OCI-LY1 (cell line): ENCODE measurements around the gene DDX42.

Experiments
- H2AFZ ChIP-seq: fragments of 200-600 bp; sonication (generic), shearing (Covaris generic); 2 replicates; pipeline ENCODE4 v1.6.0; 2014; ENCODE audit warnings: antibody characterized with exemption, mild to moderate bottlenecking, low read length
- H3F3A ChIP-seq: fragments of 200-600 bp; sonication (generic), shearing (Covaris generic); 2 replicates; pipeline ENCODE4 v1.6.0; 2014; ENCODE audit warnings: mild to moderate bottlenecking, antibody characterized with exemption, low read length, moderate library complexity; ENCODE audit not compliant: insufficient read depth
- H3K27ac ChIP-seq: fragments of 200-600 bp; sonication (generic); 2 replicates; pipeline ENCODE4 v1.5.1; 2014; ENCODE audit warnings: low read length, mixed run types, mild to moderate bottlenecking, low read depth; ENCODE audit not compliant: poor library complexity, severe bottlenecking
- H3K27me3 ChIP-seq: fragments of 200-600 bp; sonication (generic); 2 replicates; pipeline ENCODE4 v1.6.0; 2014; ENCODE audit warnings: antibody characterized with exemption, mild to moderate bottlenecking, low read length, moderate library complexity; ENCODE audit not compliant: insufficient read depth
- H3K36me3 ChIP-seq: fragments of 200-600 bp; sonication (generic); 2 replicates; pipeline ENCODE4 v1.6.1; 2014; ENCODE audit warnings: mild to moderate bottlenecking, antibody characterized with exemption, low read length, moderate library complexity, mixed read lengths; ENCODE audit not compliant: insufficient read depth
- H3K4me1 ChIP-seq: fragments of 200-600 bp; sonication (generic); 2 replicates; pipeline ENCODE4 v1.5.1; 2014; ENCODE audit warnings: mild to moderate bottlenecking, low read length, moderate library complexity; ENCODE audit not compliant: insufficient read depth, severe bottlenecking
- H3K4me2 ChIP-seq: fragments of 200-600 bp; sonication (generic), shearing (Covaris generic); 2 replicates; pipeline ENCODE4 v1.6.1; 2014; ENCODE audit warnings: low read length
- H3K4me3 ChIP-seq: fragments of 200-600 bp; sonication (generic); 2 replicates; pipeline ENCODE4 v1.5.1; 2014; ENCODE audit warnings: low read length, low read depth, mild to moderate bottlenecking, mixed read lengths; ENCODE audit not compliant: poor library complexity, severe bottlenecking
- H3K79me2 ChIP-seq: fragments of 200-600 bp; shearing (Covaris generic); 2 replicates; pipeline ENCODE4 v1.6.1; 2016; ENCODE audit warnings: mixed run types, low read length, mixed read lengths; ENCODE audit not compliant: insufficient read depth
- H3K9ac ChIP-seq: fragments of 200-600 bp; sonication (generic), shearing (Covaris generic); 2 replicates; pipeline ENCODE4 v1.6.1; 2014; ENCODE audit warnings: mild to moderate bottlenecking, low read length, mixed read lengths
- H3K9me2 ChIP-seq: fragments of 200-600 bp; sonication (generic), shearing (Covaris generic); 2 replicates; pipeline ENCODE4 v1.6.1; 2014; ENCODE audit warnings: low read depth, mild to moderate bottlenecking, low read length, mixed read lengths
- H3K9me3 ChIP-seq: fragments of 200-600 bp; shearing (Covaris generic); 2 replicates; pipeline ENCODE4 v1.6.1; 2014; ENCODE audit warnings: low read length, mixed read lengths
- H4K20me1 ChIP-seq: fragments of 200-600 bp; sonication (generic), shearing (Covaris generic); 2 replicates; pipeline ENCODE4 v1.6.0; 2016; ENCODE audit warnings: mild to moderate bottlenecking, low read length; ENCODE audit not compliant: insufficient read depth
- EZH2 ChIP-seq: fragments of 200-600 bp; sonication (generic), shearing (Covaris generic); IDR thresholded peaks from 2 replicates; pipeline ENCODE4 v1.8.0; 2017; ENCODE audit warnings: borderline replicate concordance, mixed run types, mild to moderate bottlenecking, antibody characterized with exemption, low read length, moderate library complexity, mixed read lengths
- TF ChIP-seq, protein P1 (sequence below): fragments of 200-600 bp; sonication (generic), shearing (Covaris generic); IDR thresholded peaks from 2 replicates; pipeline ENCODE4 v1.5.1; 2017; ENCODE audit warnings: mild to moderate bottlenecking, antibody characterized with exemption, low read length, moderate library complexity, mixed read lengths

Gene DDX42

DNA sequence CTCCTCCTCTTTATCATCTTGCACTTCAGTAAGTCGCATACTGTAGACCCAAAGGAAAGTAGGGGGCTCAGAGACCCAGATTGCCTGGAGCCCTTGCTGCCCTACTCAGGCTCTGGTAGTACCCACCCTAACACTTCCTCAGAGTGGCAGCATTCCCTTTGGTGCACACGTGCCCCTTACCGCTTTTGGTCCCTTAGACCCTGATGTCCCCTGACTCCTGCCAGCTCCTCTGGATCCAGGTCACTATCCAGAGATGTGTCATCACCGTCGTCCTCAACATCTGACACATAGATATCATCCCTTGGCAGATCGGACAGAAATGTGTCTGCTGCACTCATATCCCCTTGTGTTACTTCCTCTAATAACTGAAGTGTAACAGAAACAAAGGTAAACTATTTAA is 47.8 kb downstream of the DDX42 start:
- no peak for TF ChIP-seq EZH2
- TF ChIP-seq, protein P1, sequence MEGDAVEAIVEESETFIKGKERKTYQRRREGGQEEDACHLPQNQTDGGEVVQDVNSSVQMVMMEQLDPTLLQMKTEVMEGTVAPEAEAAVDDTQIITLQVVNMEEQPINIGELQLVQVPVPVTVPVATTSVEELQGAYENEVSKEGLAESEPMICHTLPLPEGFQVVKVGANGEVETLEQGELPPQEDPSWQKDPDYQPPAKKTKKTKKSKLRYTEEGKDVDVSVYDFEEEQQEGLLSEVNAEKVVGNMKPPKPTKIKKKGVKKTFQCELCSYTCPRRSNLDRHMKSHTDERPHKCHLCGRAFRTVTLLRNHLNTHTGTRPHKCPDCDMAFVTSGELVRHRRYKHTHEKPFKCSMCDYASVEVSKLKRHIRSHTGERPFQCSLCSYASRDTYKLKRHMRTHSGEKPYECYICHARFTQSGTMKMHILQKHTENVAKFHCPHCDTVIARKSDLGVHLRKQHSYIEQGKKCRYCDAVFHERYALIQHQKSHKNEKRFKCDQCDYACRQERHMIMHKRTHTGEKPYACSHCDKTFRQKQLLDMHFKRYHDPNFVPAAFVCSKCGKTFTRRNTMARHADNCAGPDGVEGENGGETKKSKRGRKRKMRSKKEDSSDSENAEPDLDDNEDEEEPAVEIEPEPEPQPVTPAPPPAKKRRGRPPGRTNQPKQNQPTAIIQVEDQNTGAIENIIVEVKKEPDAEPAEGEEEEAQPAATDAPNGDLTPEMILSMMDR, result no peak
- Histone ChIP-seq H2AFZ (no peak overlapping the region), H3F3A (no peaks in the 10 kb centered on the region; the same call in 1 of the 2 replicates), H3K79me2 (peaks cover 8% of the 10 kb centered on the region; the same call in 1 of the 2 replicates), H4K20me1 (no peaks in the 10 kb centered on the region), H3K27ac (no peak overlapping the region), H3K9me2 (no peaks in the 10 kb centered on the region), H3K4me2 (no peak overlapping the region), H3K4me1 (peaks cover 15% of the 10 kb centered on the region), H3K27me3 (no peaks in the 10 kb centered on the region), H3K9ac (no peak overlapping the region), H3K9me3 (no peaks in the 10 kb centered on the region), H3K4me3 (no peak overlapping the region), H3K36me3 (peaks cover 91% of the 10 kb centered on the region)

DNA sequence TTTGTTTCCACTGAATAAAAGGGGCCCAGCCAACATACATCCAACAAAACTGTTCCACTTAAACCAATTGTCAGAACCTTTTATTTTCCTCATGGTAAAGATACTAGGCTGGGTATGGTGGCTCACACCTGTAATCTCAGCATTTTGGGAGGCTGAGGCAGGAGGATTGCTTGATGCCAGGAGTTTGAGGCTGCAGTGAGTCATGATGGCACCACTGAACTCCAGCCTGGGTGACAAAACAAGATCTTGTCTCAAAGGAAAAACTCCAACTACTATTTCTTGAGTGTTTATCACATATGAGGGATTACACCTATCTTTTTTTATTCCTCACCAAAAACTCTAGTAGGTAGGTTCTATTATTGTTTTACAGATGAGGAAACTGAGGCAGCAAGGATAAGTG is 48.6 kb downstream of the DDX42 start:
- H3F3A ChIP-seq, result no peaks in the 10 kb centered on the region; the same call in 1 of the 2 replicates
- no peaks in the 10 kb centered on the region for H4K20me1 ChIP-seq
- no peak overlapping the region for H3K27ac ChIP-seq
- H3K9me3 ChIP-seq, result no peaks in the 10 kb centered on the region
- no peak overlapping the region for H2AFZ ChIP-seq
- H3K4me1 ChIP-seq, result peaks cover 15% of the 10 kb centered on the region
- H3K9ac ChIP-seq, result no peak overlapping the region
- peaks cover 84% of the 10 kb centered on the region for H3K36me3 ChIP-seq
- H3K4me2 ChIP-seq, result no peak overlapping the region
- TF ChIP-seq, protein P1, result no peak
- TF ChIP-seq EZH2, result no peak
- no peak overlapping the region for H3K4me3 ChIP-seq
- H3K27me3 ChIP-seq, result no peaks in the 10 kb centered on the region
- H3K79me2 ChIP-seq, result peaks cover 8% of the 10 kb centered on the region; the same call in 1 of the 2 replicates
- H3K9me2 ChIP-seq, result no peaks in the 10 kb centered on the region

DNA sequence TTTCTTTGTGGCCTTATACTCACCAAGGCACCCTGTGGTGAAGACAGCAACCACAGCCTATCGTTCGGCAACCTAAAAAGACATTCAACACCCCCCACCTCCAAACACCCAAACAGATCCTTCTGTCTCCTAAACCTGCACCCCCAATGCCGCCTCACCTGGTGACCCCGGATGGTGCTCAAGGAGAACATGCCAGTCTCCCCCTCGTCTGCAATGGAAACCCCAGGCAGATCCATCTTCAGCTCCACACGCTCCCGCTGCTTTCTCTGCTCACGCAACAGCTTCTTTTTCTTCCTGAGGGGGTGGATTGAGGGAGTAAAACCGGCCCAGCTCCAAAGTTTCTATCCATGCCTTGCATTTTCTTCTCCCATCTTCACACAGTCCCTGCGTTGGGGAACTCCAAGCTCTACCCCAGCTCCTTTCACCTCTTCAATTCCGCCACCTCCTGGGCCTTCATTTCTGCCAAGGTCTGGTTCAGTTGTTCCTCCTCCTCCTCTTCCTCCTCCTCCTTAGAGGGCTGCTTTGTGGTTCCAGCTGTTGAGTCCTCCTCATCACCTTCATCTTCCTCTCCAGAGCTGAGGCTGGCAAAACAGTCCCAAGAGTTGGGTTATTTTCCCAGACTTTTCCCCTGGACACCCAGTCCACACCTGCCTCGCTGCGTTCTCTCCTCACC is 49.8 kb downstream of the DDX42 start:
- Histone ChIP-seq H3K79me2 (peaks cover 20% of the 10 kb centered on the region), H3K27me3 (no peaks in the 10 kb centered on the region), H3K9me2 (no peaks in the 10 kb centered on the region), H4K20me1 (no peaks in the 10 kb centered on the region), H3K4me2 (no peak overlapping the region), H3F3A (no peaks in the 10 kb centered on the region; the same call in 1 of the 2 replicates), H3K9me3 (no peaks in the 10 kb centered on the region), H3K27ac (no peak overlapping the region), H3K4me3 (no peak overlapping the region), H3K36me3 (peaks cover 75% of the 10 kb centered on the region), H3K4me1 (peaks cover 23% of the 10 kb centered on the region), H2AFZ (no peak overlapping the region), H3K9ac (no peak overlapping the region)
- TF ChIP-seq, protein P1, result no peak
- no peak for TF ChIP-seq EZH2
